GM18519 (cell line): ENCODE results near the gene MAGOH.
"Not testable (repeated sequence)": the region's sequence is repeated elsewhere in the genome, so short reads cannot be mapped to it uniquely, and the experiment has no call there.

Source experiments
- ATAC-seq: cut with Tn5 transposase; IDR thresholded peaks from one replicate; pipeline ENCODE4 v1.9.1; 2021; ENCODE audit warnings: mild to moderate bottlenecking, moderate library complexity; ENCODE audit not compliant: unreplicated experiment, low FRiP score

MAGOH gene

DNA sequence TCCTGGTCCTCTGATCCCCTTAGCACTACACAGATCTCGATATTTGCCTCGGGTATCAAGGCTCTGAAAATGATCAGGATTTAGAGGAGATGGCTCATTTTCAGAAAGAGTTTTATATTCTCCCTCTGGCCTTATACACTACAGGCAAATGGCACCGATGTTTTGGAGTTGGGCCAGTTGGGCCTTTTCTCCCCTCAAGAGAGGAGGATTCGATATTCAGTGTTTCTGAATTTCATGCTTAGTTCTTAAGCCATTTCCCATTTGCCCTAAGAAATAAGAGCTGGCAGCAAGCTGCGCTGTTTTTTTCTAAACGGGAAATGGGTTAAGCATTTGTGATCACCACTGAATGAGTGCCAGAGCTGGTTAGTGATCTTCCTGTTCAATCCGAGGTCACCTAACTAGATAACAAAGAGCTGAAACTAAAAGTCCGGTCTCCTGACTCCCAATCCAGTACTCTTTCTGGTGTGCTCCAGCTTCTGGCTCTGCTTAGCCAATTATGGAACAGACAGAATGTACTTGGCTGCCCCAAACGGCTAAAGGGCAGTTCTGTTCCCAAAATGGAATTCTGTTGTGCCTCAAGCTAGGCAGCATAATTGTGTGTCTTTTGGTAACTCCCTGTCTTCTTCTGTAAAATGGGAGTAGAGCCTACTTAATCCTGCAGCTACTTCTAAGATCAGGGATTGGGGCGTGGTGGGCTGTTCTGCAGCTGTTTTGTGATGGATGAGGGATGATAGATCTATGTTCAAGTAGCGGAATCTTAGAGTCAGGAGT lies 42.9 kb downstream of the MAGOH start:
- ATAC-seq: no peak

DNA sequence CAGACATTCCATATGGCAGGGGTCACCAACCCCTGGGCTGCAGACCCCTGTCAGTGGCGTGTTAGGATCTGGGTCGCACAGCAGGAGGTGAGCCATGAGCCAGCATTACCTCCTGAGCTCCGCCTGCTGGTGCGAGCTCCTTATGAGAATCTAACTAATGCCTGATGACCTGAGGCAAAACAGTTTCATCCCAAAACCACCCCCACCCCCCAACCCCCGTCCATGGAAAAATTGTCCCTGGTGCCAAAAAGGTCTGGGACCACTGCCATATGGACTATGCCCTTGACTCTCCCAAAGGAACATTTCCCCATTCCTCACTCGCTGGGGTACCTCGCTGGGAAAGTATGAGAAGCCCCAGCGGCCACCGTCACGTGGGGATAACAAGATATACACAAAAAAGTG lies 48.1 kb downstream of the MAGOH start:
- ATAC-seq: no peak

DNA sequence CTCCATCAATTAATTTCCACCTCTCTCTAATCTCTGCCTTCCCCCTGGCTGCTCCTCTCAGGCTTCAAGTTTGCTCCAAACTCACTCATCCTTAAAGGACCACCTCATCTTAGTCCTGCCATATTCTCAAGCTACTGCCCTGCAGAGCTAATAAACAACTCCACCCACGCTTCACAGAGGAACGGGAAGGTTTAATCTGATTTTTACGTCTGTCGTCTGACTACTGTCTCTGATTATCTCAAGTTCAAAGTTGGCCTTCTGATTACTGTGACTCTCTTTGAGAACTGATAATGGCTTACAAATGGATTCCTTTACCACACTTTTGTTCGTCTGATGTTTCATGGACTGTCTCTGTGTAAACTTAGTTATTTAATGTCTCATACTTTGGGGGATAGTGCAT lies 49.3 kb downstream of the MAGOH start:
- no peak for ATAC-seq

- ATAC-seq: no peak
These were observed 50.2 kb downstream of the MAGOH start for GRCh38 chr1:53188099-53188498.

DNA sequence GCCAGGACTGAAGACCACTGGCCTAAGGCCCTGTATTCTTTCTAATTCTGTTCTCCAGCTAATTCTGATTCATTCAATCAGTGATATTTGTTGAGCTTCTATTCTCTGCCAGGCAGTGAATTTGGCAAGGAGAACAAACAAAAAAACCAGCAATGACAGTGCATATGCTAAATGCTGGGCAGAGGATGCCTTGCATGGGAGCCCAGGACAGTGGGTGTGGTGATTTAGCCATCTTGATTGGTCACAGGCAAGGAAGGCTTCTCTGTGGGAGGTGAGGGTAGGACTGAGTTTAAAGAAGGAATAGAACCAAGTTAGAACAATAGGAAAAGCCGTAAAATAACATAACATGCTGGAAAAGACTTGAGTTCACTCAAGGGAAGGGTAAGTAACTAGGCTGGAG lies 50.9 kb downstream of the MAGOH start:
- ATAC-seq: no peak

DNA sequence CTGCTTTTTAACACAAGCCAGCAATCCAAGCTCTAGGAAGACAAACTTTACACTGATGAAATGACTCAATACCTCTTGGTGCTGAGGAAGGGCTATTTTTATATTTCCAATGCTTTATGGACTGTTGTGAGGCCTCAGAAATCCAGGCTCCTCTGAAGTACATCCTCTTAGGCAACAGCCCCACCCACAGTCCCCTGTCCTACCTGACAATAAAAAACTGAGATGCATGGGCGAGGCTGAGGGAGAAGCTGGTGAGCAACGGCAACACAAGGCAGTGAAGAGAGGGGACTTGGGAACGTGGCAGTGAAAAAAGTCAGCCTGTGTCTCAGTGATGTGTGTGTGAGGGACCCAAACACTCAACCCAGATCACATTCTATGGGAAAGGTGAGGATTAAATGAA lies 51.8 kb downstream of the MAGOH start:
- ATAC-seq: no peak

DNA sequence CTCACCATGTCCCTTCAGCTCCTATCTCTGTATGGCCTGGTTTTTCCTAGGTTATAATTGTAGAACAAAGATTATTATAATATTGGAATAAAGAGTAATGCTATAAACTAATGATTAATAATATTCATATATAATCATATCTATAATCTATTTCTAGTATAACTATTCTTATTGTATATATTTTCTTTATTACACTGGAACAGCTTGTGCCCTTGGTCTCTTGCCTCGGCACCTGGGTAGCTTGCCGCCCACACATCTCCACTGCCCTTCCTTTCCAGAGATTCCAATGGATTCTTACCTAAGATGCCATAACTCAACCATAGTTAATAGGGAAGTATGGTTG lies 52.4 kb downstream of the MAGOH start:
- ATAC-seq: not testable (repeated sequence)

- no peak for ATAC-seq
These were observed 55.0 kb downstream of the MAGOH start for GRCh38 chr1:53183095-53183990.

GRCh38 chr1:53182716-53183094 lies 55.6 kb downstream of the MAGOH start:
- ATAC-seq: no peak

DNA sequence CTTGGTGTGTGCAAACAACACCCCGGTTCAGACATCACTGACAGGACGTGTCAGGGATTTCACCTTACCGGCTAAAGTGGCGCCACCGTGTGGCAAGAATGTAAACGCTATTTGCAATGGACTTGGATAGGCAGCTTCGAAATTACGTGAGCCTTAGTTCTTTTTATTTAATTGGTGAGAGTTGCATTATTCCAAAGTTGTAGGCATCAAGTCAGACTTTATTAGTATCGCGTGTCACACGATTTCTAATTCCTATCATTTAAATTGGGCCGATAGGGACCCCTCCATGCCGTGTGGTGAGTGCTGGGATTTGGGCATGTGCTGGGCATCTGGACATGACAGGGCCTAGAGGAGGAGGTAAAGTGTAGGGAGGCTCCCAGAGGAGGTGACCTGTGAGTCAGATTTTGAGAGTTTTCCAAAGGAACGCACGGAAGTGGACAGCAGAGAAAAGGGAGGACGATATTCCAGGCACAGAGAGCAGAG lies 56.2 kb downstream of the MAGOH start:
- ATAC-seq: no peak

DNA sequence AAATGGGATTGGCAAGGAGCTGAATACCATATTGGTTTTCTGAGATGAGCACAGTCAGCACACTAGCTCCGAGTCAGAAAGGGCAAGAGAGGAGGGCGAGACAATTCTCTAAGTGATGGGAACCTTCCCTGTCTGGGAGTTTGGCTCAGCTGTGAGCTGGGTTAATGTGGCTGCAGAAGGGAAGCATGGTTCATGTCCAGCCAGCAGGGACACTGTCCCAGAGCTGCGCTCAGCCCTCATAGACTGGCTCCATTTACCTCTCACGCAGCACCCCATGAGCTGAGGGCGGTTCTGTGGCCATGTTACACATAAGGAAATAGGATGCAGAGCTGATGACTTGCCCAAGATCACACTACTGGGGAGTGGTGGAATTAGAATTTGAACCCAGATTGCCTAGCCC lies 57.4 kb downstream of the MAGOH start:
- ATAC-seq: no peak

GRCh38 chr1:53180226-53180625 lies 58.1 kb downstream of the MAGOH start:
- no peak for ATAC-seq
